GM19099 (cell line): ENCODE measurements around the gene PTPRM.

Source experiments
- POLR2A ChIP-seq: IDR thresholded peaks from 3 replicates; pipeline ENCODE4 v1.6.1; 2011; ENCODE audit warnings: low read depth; ENCODE audit not compliant: insufficient read length; ENCODE audit errors: extremely low read depth

The PTPRM gene

GRCh38 chr18:7870266-7870665 lies 303.1 kb downstream of the PTPRM start:
- TF ChIP-seq POLR2A, result no peak

- no peak for TF ChIP-seq POLR2A
Observed at GRCh38 chr18:7870855-7871254, 303.7 kb downstream of the PTPRM start.

DNA sequence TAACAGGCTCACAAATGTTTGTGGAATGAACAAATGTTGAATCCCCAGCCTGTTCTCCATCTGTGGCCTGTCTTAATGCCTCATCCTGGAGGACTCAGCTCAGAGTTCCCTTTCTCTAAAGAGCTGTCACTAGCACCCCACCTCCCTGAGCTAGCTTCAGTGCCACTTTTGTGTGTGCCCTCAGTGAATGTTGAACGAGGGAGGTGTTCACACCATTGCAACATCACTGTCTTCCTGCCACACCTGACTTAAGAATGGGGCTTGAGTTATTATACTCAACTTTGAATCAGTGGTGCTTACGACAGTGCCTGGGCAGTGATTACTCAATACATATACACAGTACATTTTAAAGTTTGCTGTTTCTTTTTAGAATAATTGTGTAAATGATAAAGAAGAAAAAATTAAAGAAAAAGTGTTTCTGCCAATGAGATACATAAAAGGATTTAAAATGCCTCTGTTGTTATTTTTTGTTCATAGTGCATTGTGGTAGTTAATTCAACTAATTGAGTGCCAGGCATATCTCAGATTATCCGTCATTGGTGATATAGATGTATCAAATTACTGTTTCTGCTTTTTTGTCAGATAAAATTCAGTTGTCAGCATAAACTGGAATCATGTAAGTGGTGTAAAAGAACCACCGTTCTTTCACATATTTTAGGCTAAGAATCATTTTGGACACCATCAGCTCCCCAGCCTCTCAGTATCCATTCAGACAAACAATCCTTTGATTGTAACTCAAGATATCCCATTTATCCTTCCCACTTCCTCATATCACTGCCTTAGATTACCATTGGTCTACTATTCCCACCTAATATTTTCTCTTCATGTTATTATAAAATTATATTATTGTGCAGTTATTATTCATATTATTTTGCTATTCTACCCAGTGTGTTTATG lies 304.7 kb downstream of the PTPRM start:
- TF ChIP-seq POLR2A, result no peak

DNA sequence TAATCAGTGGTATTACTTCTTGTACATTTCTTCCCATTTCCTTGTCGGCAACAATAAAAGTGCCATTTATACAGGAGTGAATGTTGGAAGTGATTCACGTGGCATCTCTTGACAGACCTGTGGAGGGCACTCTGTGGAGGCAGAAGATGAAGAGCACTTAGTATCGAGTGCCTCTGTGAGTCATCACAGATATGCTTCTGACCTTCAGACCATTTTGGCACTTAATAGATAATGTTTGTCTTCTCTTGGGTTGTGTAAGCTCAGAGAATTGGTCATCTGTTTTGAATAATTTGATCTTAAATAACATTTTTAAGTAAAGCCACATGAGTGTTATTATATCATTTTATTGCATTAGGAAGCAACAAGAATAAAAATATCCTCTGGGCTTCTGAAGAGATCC lies 305.5 kb downstream of the PTPRM start:
- TF ChIP-seq POLR2A, result no peak

DNA sequence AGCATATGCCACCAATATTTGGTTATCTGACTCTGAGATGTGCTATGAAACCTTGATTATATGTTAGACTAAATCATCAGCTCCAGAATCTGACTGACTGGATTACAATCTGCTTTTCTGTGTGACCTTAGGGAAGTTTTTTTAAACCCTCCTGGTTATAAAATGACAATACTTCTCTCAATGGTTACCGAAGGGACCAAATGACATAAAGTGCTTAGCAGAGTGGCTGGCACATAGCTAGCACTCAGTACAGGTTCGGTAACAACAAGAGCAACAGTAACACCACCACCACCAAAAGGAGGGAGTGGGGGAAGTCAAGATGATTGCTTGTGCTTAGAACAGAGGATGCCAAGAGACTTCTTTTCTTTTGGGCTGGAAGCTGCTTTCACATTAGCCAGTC lies 306.2 kb downstream of the PTPRM start:
- no peak for TF ChIP-seq POLR2A

DNA sequence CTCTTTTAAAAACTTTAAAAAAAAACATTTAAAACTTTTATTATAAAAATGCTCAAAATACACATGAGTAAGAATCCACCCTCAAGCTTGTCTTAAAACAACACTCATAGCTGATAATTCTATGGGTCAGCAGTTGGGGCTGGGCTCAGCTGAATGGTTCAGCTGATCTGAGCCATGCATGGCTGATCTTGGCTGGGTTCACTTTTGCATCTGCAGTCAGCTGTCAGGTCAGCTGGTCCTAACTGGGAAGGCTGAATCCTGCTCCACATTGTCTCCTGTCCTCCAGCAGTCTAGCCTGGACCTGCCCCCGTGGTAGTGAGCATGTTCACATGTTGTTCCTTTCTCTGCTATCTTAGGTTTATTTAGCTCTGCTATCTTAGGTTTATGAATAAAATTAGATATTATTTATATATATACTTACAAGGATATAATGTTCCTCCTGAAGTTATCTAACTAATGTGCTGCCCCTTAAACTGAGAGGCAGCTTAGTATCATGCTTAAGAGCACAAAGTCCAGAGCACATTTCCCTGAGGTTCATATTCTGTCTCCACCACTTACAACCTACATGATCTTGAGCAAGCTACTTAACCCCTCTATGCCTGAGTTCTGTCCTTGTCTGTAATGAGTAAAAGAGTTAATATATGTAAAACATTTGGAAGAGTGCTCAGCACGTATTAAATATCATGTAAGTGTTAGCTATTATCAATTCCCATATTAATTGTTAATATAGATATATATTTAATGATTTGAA lies 309.4 kb downstream of the PTPRM start:
- TF ChIP-seq POLR2A, result no peak

DNA sequence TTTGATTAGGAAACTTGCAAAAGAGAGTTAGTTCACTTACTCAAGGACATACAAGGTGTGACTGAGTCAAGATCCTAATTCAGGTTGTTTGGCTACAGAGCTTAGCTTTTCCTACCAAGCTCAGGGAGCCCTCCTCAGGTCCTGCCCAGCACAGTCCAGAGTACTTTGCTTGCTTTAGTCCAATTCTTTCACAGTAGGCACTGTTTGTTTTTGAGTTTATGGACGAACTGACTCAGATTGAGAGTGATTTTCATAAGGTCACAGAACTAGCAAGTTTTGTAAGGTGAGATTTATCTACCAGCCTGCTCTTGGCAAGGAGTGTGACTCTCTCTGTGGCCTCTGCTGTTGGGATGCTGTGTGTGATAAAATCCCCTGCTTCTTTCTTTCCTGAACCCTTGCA lies 310.5 kb downstream of the PTPRM start:
- TF ChIP-seq POLR2A, result no peak

DNA sequence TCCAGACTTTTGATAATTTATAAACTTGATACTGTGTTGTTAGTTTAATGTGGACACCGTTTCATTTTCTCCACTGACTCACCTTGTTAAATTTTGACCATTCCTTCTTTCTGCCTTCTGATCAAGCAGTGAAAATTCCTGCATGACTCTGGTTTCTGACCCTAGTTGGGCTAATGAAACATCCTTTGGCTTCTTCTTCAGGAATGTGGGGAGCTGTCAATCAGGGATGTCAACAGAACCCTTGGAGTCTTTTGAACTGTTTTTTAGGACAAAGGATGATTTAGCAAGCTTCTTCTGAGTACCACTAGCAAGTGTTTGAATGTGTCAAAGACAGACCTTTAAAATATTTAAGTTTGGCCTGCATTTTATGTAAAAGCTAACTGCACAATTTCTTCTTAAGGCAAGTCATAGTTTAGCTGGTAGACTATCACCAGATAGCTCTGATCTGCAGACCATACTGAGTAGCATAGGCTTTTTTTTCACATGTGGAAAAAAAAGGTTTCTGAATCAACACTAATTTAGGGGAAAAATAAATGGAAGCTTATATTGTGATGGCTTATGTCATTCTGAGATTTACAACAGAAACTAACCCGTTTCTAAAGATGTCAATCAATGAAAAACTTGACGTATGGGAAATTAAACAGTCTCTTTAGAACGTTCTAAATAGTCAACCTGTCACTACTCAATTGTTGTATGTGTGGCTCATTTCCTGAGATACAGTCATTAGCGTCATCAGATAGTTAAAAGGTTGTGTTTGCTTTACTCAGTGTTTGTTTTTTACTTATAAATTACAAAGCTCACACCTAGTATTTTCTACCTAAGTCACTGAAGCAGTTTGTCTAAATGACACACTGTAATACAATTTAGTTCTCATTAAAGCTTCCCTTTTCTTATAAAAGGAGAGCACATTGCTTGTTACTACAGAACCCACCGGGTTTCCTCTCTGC lies 311.4 kb downstream of the PTPRM start:
- no peak for TF ChIP-seq POLR2A

- TF ChIP-seq POLR2A, result no peak
Observed at GRCh38 chr18:7879717-7880116, 312.6 kb downstream of the PTPRM start.

GRCh38 chr18:7885865-7886264 lies 318.7 kb downstream of the PTPRM start:
- TF ChIP-seq POLR2A, result no peak

DNA sequence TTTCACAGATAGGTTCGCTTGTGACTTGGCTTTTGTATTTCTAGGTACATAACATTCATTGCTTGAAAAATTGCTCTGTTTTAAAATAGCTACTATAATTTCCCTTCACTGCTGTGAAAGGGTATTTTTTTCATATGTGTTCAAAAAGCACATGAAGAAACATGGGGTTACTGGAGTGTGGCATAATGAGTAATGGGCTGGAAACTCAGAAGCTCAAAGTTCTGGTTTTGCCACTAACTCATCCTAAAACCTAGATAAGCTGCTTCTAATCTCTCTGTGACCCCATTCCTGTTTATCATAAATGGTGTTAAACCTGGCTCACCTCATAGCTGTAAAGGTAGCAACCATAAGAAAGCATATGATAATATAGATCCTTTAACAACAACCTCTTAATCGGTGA lies 319.3 kb downstream of the PTPRM start:
- no peak for TF ChIP-seq POLR2A

DNA sequence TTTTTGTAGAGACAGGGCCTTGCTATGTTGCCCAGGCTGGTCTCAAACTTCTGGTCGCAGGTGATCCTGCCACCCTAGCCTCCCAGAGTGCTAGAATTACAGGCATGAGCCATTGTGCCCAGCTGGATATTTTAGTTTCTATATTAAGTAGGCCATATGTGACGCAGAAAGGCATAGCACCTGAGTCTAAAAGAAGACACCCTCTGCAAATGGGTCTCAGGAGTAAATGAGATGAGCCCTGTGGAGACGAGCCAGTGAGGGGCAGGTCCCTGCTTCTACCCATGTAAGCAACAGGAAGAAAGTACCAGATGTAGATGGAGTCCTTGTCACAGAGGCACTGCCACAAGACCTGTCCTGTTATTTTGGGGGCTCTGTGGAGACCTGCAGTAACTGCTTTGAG lies 322.4 kb downstream of the PTPRM start:
- TF ChIP-seq POLR2A, result no peak

DNA sequence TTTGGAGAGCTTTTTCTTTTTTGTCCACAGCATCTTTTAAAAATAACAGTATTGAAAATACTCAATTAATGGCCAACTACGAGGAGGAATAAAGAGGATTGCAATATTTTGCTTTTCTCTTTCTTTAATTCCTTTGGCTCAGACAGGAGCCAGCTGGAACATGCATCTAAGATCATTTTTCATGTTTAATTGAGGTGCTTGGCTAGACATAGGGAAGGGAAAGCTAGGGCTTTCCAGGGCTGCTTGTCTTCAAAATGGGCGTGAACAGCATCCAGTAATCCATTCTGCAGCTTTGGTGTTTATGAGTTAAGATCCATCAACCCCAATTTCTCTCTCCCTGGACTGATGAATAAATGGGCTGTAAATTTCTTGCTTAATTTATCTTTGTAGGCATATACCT lies 323.0 kb downstream of the PTPRM start:
- TF ChIP-seq POLR2A, result no peak

DNA sequence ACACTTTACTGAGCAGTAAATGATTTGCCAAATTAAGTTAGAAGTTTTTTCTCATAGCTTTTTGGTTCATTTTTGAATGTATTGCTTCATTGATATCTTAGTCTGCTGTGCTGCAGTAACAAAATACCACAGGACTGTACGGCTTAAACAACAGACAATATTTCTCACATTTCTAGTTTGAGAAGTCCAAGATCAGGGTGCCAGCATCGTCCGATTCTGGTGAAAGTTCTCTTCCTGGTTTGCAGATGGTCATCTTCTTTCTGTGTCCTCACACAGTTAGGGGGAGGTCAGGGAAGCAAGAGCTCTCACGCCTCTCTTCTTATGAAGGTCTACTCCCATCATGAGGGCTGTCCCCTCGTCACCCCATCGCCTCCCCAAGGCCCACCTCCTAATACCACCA lies 325.4 kb downstream of the PTPRM start:
- TF ChIP-seq POLR2A, result no peak

DNA sequence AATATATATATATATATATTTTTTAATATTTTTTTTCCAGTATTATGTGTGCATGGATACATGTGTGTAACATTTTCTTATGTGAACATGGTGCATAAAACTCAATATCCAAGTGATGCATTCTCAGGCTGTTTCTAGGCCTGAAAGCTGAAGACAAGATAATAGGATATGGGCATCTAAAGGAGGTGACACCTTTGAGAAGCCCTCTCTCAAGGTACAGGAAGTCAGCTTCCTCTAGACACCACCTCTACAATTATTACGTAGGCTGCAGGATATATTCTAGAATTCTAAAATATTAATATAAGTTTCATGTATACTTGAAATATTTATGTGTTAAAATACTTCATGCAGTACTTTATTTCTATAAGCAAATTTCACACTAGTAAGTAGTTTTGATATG lies 327.5 kb downstream of the PTPRM start:
- no peak for TF ChIP-seq POLR2A
